PC-9 (cell line): ENCODE measurements around the gene PHF23. TPM values are rescaled to one million over a fixed set of nuclear protein-coding genes. Genes with fewer than 3 reads are reported as not detected.
A peak's percentile ranks its signal among the peaks of the same experiment; 100 is the strongest.

Experiments
- BruUV-seq: library from RNA; stranded (reverse); fragments of 400-500 nt; replicated peaks from 2 replicates; lab custom pipeline; 2021; lab: Mats Ljungman, UMichigan
- CTCF ChIA-PET: fragments of 300-600 bp; sonication (Branson Sonifier 250); formaldehyde crosslinking; loops from one replicate; lab custom pipeline; 2022; ENCODE audit warnings: antibody characterized with exemption; lab: Charles Lee
- POLR2A ChIA-PET: fragments of 300-600 bp; sonication (Branson Sonifier 250); formaldehyde crosslinking; loops from one replicate; lab custom pipeline; 2022; ENCODE audit warnings: antibody characterized with exemption; ENCODE audit not compliant: unreplicated experiment; lab: Charles Lee
- DNase-seq, 2 experiments: peaks; one replicate each; pipeline versions ENCODE4 v3.0.0 to v3.0.0-alpha.2; 2015 to 2022; ENCODE audit warnings: mixed read lengths in 1 of 2
- H2AFZ ChIP-seq: fragments of 200-600 bp; sonication (generic); 2 replicates; pipeline ENCODE4 v1.8.1; 2017; ENCODE audit warnings: antibody characterized with exemption
- H3F3A ChIP-seq: fragments of 200-600 bp; sonication (generic); 2 replicates; pipeline ENCODE4 v1.8.1; 2017; ENCODE audit warnings: antibody characterized with exemption, mild to moderate bottlenecking, low read depth; ENCODE audit not compliant: insufficient read depth
- H3K27ac ChIP-seq: fragments of 200-600 bp; sonication (generic); 2 replicates; pipeline ENCODE4 v1.6.1; 2016; ENCODE audit warnings: mixed run types
- H3K27me3 ChIP-seq: fragments of 200-600 bp; sonication (generic); 2 replicates; pipeline ENCODE4 v1.6.1; 2016; ENCODE audit warnings: low read depth, mixed run types; ENCODE audit not compliant: insufficient read depth
- H3K36me3 ChIP-seq: fragments of 200-600 bp; sonication (generic); 2 replicates; pipeline ENCODE4 v1.6.1; 2016; ENCODE audit warnings: low read depth, mixed run types
- H3K4me1 ChIP-seq: fragments of 200-600 bp; sonication (generic); replicated peaks from 2 replicates; pipeline ENCODE4 v1.6.1; 2016; ENCODE audit warnings: mixed run types; ENCODE audit not compliant: insufficient read depth
- H3K4me2 ChIP-seq: fragments of 200-600 bp; sonication (generic); 2 replicates; pipeline ENCODE4 v1.6.1; 2017; ENCODE audit warnings: mixed run types
- H3K4me3 ChIP-seq: fragments of 200-600 bp; sonication (generic); 2 replicates; pipeline ENCODE4 v1.6.1; 2016; ENCODE audit warnings: mixed run types
- H3K79me2 ChIP-seq: fragments of 200-600 bp; sonication (generic); 2 replicates; pipeline ENCODE4 v1.6.1; 2017; ENCODE audit warnings: low read depth, mixed run types
- H3K9me2 ChIP-seq: fragments of 200-600 bp; sonication (generic); 2 replicates; pipeline ENCODE4 v1.8.1; 2017; ENCODE audit warnings: mild to moderate bottlenecking; ENCODE audit not compliant: insufficient read depth
- H3K9me3 ChIP-seq: fragments of 200-600 bp; sonication (generic); 2 replicates; pipeline ENCODE4 v1.8.1; 2016; ENCODE audit warnings: low read depth; ENCODE audit not compliant: insufficient read depth
- H4K20me1 ChIP-seq: fragments of 200-600 bp; sonication (generic); 2 replicates; pipeline ENCODE4 v1.8.1; 2017; ENCODE audit not compliant: insufficient read depth
- CTCF ChIP-seq: fragments of 200-600 bp; sonication (generic); conservative IDR thresholded peaks from 2 replicates; pipeline ENCODE4 v1.6.1; 2017; ENCODE audit warnings: mixed run types, antibody characterized with exemption, mild to moderate bottlenecking, moderate library complexity
- EZH2 ChIP-seq: fragments of 200-600 bp; sonication (generic); IDR thresholded peaks from 2 replicates; pipeline ENCODE4 v1.8.0; 2017; ENCODE audit warnings: antibody characterized with exemption, low read depth
- intact Hi-C: fragments of 100-400 bp; cut with micrococcal nuclease; formaldehyde crosslinking; loops from one replicate; pipeline ENCODE4 v1.10.0; 2022; ENCODE audit not compliant: unreplicated experiment
- total RNA-seq: library from RNA; stranded (reverse); gene quantifications from 2 replicates; pipeline ENCODE4 v1.2.3, GENCODE V29; 2021

PHF23 gene
- total RNA-seq, 1 experiment from 2014 or later = 64.5 TPM

GRCh38 chr17:7204336-7204735 lies 34.9 kb downstream of the PHF23 start:
- H3K4me1 ChIP-seq = no peaks in the 10 kb centered on the region
- intact Hi-C loops = no loop called here
- no peak overlapping the region for H3K4me3 ChIP-seq
- no peaks in the 10 kb centered on the region for H3K79me2 ChIP-seq
- H2AFZ ChIP-seq = no peak overlapping the region
- H3K36me3 ChIP-seq = no peaks in the 10 kb centered on the region
- POLR2A ChIA-PET = no interaction called here
- H4K20me1 ChIP-seq = no peaks in the 10 kb centered on the region
- 0 out of 2 replicates have a peak, but pooled peaks cover 4% of the 10 kb centered on the region for H3F3A ChIP-seq
- H3K27ac ChIP-seq = no peak overlapping the region
- no peaks in the 10 kb centered on the region for H3K27me3 ChIP-seq
- CTCF ChIA-PET = no interaction called here
- no peaks in the 10 kb centered on the region for H3K9me2 ChIP-seq
- DNase-seq = no peak
- no peak overlapping the region for H3K4me2 ChIP-seq
- no TSS peak for BruUV-seq
- TF ChIP-seq CTCF = no peak
- no peaks in the 10 kb centered on the region for H3K9me3 ChIP-seq

- H3K79me2 ChIP-seq = no peaks in the 10 kb centered on the region
- H3K4me3 ChIP-seq = no peak overlapping the region
- no peak overlapping the region for H3K4me2 ChIP-seq
- no peaks in the 10 kb centered on the region for H3K9me3 ChIP-seq
- intact Hi-C loops = no loop called here
- H3K27ac ChIP-seq = no peak overlapping the region
- H3K9me2 ChIP-seq = no peaks in the 10 kb centered on the region
- no peak for DNase-seq
- POLR2A ChIA-PET = no interaction called here
- H3K4me1 ChIP-seq = no peaks in the 10 kb centered on the region
- no peak overlapping the region for H2AFZ ChIP-seq
- no peaks in the 10 kb centered on the region for H3K27me3 ChIP-seq
- BruUV-seq = no TSS peak
- 0 out of 2 replicates have a peak, but pooled peaks cover 4% of the 10 kb centered on the region for H3F3A ChIP-seq
- H3K36me3 ChIP-seq = no peaks in the 10 kb centered on the region
- no peaks in the 10 kb centered on the region for H4K20me1 ChIP-seq
- no peak for TF ChIP-seq EZH2
- no peak for TF ChIP-seq CTCF
- CTCF ChIA-PET = interaction anchor here (0.6 kb wide), 1 partner anchor 1432 kb away, joined by 4 read pairs; no protein-coding TSS in a partner anchor
These were observed 35.9 kb downstream of the PHF23 start for GRCh38 chr17:7203391-7203790.

GRCh38 chr17:7196651-7197401 lies 42.4 kb downstream of the PHF23 start:
- peaks cover 13% of the 10 kb centered on the region for H3K4me1 ChIP-seq
- BruUV-seq = no TSS peak

More at GRCh38 chr17:7196651-7197401, 42.4 kb downstream of the PHF23 start:
- no peak overlapping the region for H2AFZ ChIP-seq
- H3K4me2 ChIP-seq = 0 out of 2 replicates have a peak overlapping the region, but pooled peaks have one; percentile 14
- no peaks in the 10 kb centered on the region for H3K27me3 ChIP-seq
- ChIA-PET CTCF (no interaction called here), POLR2A (no interaction called here)
- no peaks in the 10 kb centered on the region for H4K20me1 ChIP-seq
- intact Hi-C loops = no loop called here
- peaks cover 13% of the 10 kb centered on the region; the same call in 1 of the 2 replicates for H3F3A ChIP-seq
- no peak overlapping the region for H3K4me3 ChIP-seq
- no peaks in the 10 kb centered on the region for H3K36me3 ChIP-seq
- H3K27ac ChIP-seq = no peak overlapping the region
- no peaks in the 10 kb centered on the region for H3K9me3 ChIP-seq
- H3K79me2 ChIP-seq = no peaks in the 10 kb centered on the region
- no peak for TF ChIP-seq EZH2
- no peak for TF ChIP-seq CTCF
- no peaks in the 10 kb centered on the region for H3K9me2 ChIP-seq
- DNase-seq = no peak
